GM12875 (cell line): ENCODE measurements around the gene TRIL.
A peak's percentile ranks its signal among the peaks of the same experiment; 100 is the strongest.

Experiments
- H3K4me3 ChIP-seq: one replicate; pipeline ENCODE4 v1.5.1; 2011; ENCODE audit warnings: low read depth, low read length, control low read depth
- CTCF ChIP-seq: IDR thresholded peaks from 2 replicates; pipeline ENCODE4 v1.5.1; 2011; ENCODE audit warnings: low read depth, mild to moderate bottlenecking, control low read depth, inconsistent platforms, low read length, moderate library complexity, borderline replicate concordance; ENCODE audit not compliant: insufficient read depth

TRIL gene

DNA sequence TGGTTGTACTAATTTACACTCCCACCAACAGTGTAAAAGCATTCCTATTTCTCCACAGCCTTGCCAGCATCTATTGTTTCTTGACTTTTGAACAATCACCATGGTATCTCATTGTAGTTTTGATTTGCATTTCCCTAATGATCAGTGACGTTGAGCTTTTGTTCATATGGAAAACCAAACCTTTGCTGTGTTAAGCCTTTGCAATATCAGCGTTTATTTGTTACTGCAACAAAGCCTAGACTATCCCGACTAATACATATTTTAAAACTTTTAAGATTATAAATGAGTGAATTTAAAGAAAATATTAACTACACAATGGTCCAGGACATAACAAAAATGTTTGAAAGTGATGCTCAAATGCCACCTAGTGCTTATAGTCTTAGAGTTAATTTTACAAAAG is 26.6 kb downstream of the TRIL start:
- no peak overlapping the region for H3K4me3 ChIP-seq
- TF ChIP-seq CTCF: no peak

DNA sequence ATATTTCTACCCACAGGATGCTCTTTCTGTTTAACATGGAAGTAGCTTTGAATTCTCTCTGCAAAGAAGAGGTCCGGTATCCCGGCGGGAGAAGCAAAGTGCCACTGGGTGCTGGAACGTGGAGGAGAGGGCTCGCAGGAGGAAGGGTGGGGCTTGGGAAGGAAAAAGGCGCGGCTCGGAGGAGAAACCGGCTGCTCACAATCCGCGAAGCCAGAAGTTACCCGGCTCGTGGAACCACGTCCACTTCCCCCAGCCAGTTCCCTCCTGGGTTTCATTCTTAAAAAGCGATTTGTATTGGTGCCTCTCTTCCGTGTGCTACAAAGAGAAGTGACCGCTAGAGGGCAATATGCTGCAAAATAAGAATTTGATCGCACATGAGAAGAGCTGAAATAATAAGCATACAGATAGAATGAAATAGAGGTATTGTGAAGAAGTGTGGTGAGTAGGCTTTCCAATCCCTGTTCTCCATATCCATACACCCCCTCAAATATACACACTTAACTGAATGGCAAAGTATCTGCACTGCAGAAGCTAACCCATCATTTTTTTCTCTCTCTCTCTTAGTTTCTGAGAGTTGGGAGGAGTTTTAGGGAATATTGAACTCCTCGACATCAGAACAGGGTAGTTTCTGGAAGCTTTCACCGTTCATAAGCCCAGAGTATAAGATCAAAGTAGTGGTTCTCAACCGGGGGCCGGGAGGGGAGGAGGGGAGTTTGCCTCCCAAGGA is 31.1 kb downstream of the TRIL start:
- peak; percentile 67 for TF ChIP-seq CTCF
- H3K4me3 ChIP-seq: peak overlapping the region; percentile 40

GRCh38 chr7:28922624-28923331 is 35.4 kb downstream of the TRIL start:
- H3K4me3 ChIP-seq: no peak overlapping the region
- peak; percentile 62; the same call in 1 of the 2 replicates for TF ChIP-seq CTCF

DNA sequence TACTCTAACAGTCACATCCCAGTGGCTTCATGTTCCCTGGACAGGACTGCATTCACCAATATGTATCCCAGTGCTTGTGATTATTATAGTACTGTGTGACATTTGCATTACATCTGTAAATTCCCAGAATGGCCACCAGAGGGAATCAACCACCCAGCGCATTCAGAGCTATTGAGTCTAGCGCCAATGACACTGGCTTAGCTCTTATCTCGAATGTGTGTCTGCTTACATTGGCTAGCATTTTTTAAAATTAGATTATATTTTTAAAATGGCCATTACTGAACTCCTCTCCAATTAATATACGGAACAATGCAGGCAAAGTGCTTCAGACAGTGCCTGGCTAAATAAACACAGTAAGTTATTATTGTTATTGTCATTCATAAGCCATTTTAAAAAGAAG is 36.3 kb downstream of the TRIL start:
- TF ChIP-seq CTCF: peak; percentile 69
- H3K4me3 ChIP-seq: no peak overlapping the region

- no peak for TF ChIP-seq CTCF
- H3K4me3 ChIP-seq: no peak overlapping the region
Observed at GRCh38 chr7:28920424-28920823, 37.7 kb downstream of the TRIL start.

DNA sequence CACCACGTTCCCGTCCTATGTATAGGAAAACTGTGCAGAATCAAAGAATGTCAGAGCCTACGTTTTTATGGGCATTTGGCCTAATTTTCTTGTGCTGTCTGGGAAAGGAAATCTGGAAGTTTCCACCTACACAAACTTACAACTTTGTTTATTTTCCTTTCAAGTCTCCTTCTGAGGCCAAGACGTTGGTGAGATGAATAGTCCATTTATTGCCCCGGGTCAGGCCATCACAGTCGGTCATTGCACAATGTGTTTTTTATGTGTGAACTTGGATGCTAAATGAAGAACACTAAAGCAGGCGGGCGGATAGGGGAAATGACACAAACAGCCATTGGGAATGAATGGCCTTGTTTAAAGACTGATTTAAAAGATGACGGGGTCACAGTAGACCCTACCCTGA is 38.6 kb downstream of the TRIL start:
- no peak for TF ChIP-seq CTCF
- H3K4me3 ChIP-seq: no peak overlapping the region

DNA sequence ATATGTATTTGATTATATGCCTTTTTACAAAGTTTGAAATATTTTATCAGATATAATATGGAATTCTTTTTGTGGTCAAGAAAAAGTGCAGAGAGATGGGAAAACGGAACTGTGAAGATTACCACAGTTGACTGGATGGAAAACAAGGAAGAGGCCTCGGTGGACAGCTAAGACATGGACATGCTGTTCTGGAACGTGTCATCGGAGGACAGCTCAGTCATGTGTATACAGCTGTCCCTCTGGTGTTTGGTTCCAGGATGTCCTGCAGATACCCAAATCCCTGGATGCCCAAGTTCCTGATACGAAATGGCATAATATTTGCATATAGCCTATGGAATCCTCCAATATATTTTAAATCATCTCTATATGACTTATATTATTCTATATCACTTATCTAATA is 49.4 kb downstream of the TRIL start:
- no peak overlapping the region for H3K4me3 ChIP-seq
- no peak for TF ChIP-seq CTCF
